Keratinocyte (primary cell): ENCODE results near the gene CBR3. TPM values are rescaled to one million over a fixed set of nuclear protein-coding genes. Genes with fewer than 3 reads are reported as not detected.
A peak's percentile ranks its signal among the peaks of the same experiment; 100 is the strongest.

ENCODE experiments used
- DNase-seq: peaks from one replicate; pipeline ENCODE4 v3.0.0-alpha.2; 2011; ENCODE audit warnings: low read depth, missing footprints, low spot score
- FAIRE-seq: peaks from 2 replicates; lab custom pipeline; 2011; peaks lifted over from hg19 to GRCh38; lab: Jason Lieb, UNC
- H2AFZ ChIP-seq: 2 replicates; pipeline ENCODE4 v1.6.0; 2012; ENCODE audit warnings: low read length, control low read depth, inconsistent platforms; ENCODE audit not compliant: control insufficient read depth
- H3K27ac ChIP-seq: 2 replicates; pipeline ENCODE4 v1.5.1; 2011; ENCODE audit warnings: low read length; ENCODE audit not compliant: control insufficient read depth, insufficient read depth
- H3K27me3 ChIP-seq: 3 replicates; pipeline ENCODE4 v1.6.0; 2011; ENCODE audit warnings: low read length; ENCODE audit not compliant: control insufficient read depth, insufficient read depth; ENCODE audit errors: extremely low read depth
- H3K36me3 ChIP-seq, 2 experiments: 2 replicates in 1 of 2; 3 replicates in 1 of 2; pipeline ENCODE4 v1.5.1; 2011; ENCODE audit warnings: low read length in 2 of 2, mild to moderate bottlenecking in 1 of 2; ENCODE audit not compliant: control insufficient read depth in 2 of 2, insufficient read depth in 2 of 2; ENCODE audit errors: extremely low read depth in 1 of 2
- H3K4me1 ChIP-seq: 3 replicates; pipeline ENCODE4 v1.5.1; 2011; ENCODE audit warnings: low read length; ENCODE audit not compliant: control insufficient read depth, insufficient read depth; ENCODE audit errors: extremely low read depth
- H3K4me2 ChIP-seq: 3 replicates; pipeline ENCODE4 v1.6.0; 2011; ENCODE audit warnings: low read depth, low read length; ENCODE audit not compliant: control insufficient read depth, insufficient read depth; ENCODE audit errors: extremely low read depth
- H3K4me3 ChIP-seq, 3 experiments: fragments of 200-600 bp in 1 of 3; sonication (generic) in 1 of 3; 2 replicates in 2 of 3; 3 replicates in 1 of 3; pipeline ENCODE4 v1.5.1; 2011 to 2016; ENCODE audit warnings: low read length in 3 of 3, mild to moderate bottlenecking in 3 of 3, control low read depth in 2 of 3, inconsistent platforms in 1 of 3, low read depth in 1 of 3, mixed read lengths in 1 of 3, mixed run types in 1 of 3, moderate library complexity in 1 of 3; ENCODE audit not compliant: control insufficient read depth in 2 of 3, insufficient read depth in 2 of 3; ENCODE audit errors: extremely low read depth in 1 of 3
- H3K79me2 ChIP-seq: 2 replicates; pipeline ENCODE4 v1.6.0; 2012; ENCODE audit warnings: low read length; ENCODE audit not compliant: control insufficient read depth, insufficient read depth
- H3K9ac ChIP-seq: 3 replicates; pipeline ENCODE4 v1.6.0; 2011; ENCODE audit warnings: low read length; ENCODE audit not compliant: control insufficient read depth, insufficient read depth; ENCODE audit errors: extremely low read depth
- H3K9me1 ChIP-seq: 3 replicates; pipeline ENCODE4 v1.6.0; 2011; ENCODE audit warnings: low read length; ENCODE audit not compliant: control insufficient read depth, insufficient read depth; ENCODE audit errors: extremely low read depth
- H3K9me3 ChIP-seq: 2 replicates; pipeline ENCODE4 v1.5.1; 2012; ENCODE audit warnings: low read depth, low read length; ENCODE audit not compliant: control insufficient read depth
- H4K20me1 ChIP-seq: 3 replicates; pipeline ENCODE4 v1.6.0; 2011; ENCODE audit warnings: low read length; ENCODE audit not compliant: control insufficient read depth, insufficient read depth; ENCODE audit errors: extremely low read depth
- CTCF ChIP-seq, 3 experiments: IDR thresholded peaks in 1 of 3; conservative IDR thresholded peaks in 1 of 3; optimal IDR thresholded peaks in 1 of 3; 2 replicates in 2 of 3; 3 replicates in 1 of 3; pipeline versions ENCODE3 to v1.5.1; 2011; ENCODE audit warnings: low read length in 3 of 3, mild to moderate bottlenecking in 3 of 3, moderate library complexity in 2 of 3, control low read depth in 1 of 3, inconsistent platforms in 1 of 3; ENCODE audit not compliant: insufficient read depth in 2 of 3; ENCODE audit errors: extremely low read depth in 1 of 3
- EZH2 ChIP-seq: IDR thresholded peaks from one replicate; pipeline ENCODE4 v1.6.1; 2012; ENCODE audit warnings: inconsistent platforms, mild to moderate bottlenecking, low read length, moderate library complexity
- dilution Hi-C: fragments of 300-500 bp; cut with MboI; formaldehyde crosslinking; loops from one replicate; pipeline ENCODE4 v1.7.0; 2020; ENCODE audit warnings: low sequenced_read_pairs; ENCODE audit not compliant: extremely low pct_ligation_motif_present
- polyA plus RNA-seq, 5 experiments: library from polyadenylated mRNA; depleted of rRNA in 3 of 5; stranded (reverse) in 3 of 5; stranded (forward) in 1 of 5; unstranded in 1 of 5; fragments of >200 nt; gene quantifications; 1 replicate in 1 of 5; 2 replicates in 3 of 5; 3 replicates in 1 of 5; pipeline versions ENCODE4 v1.2.1 to v1.2.3, GENCODE V29; 2011 to 2012; ENCODE audit warnings: missing spikeins in 2 of 5, low read depth in 1 of 5, low replicate concordance in 1 of 5

Gene CBR3
- polyA plus RNA-seq, 1 donor (not counting 4 experiments of a cell fraction or from before 2014, with no cell fraction given), result 1.3 TPM

- Histone ChIP-seq H3K4me2 (peak overlapping the region; percentile 55), H2AFZ (no peak overlapping the region)
- FAIRE-seq, result peak; percentile 98
Observed at GRCh38 chr21:36089946-36090345, 44.9 kb upstream of the CBR3 start.

GRCh38 chr21:36092681-36093080 lies 42.2 kb upstream of the CBR3 start:
- Histone ChIP-seq H3K79me2 (no peaks in the 10 kb centered on the region), H3K9ac (no peak overlapping the region), H3K36me3 (no peaks in the 10 kb centered on the region), H3K4me1 (peaks cover 32% of the 10 kb centered on the region), H3K4me2 (no peak overlapping the region), H3K27me3 (no peaks in the 10 kb centered on the region), H3K9me3 (peaks cover 11% of the 10 kb centered on the region), H2AFZ (no peak overlapping the region), H3K27ac (no peak overlapping the region), H4K20me1 (no peaks in the 10 kb centered on the region), H3K4me3 (no peak overlapping the region), H3K9me1 (no peaks in the 10 kb centered on the region)
- TF ChIP-seq EZH2 (no peak), CTCF (optimal IDR thresholded peaks at IDR 0.05 in 1 of 3, IDR thresholded peaks at IDR 0.05 in 1 of 3, conservative IDR thresholded peaks at IDR 0.05 in 1 of 3; ENCODE audit: extremely low read depth in 1 of 3, insufficient read depth in 2 of 3, low read length in 3 of 3) (no peak)
- dilution Hi-C loops, result no loop called here
- no peak for FAIRE-seq
- DNase-seq, result no peak

More at GRCh38 chr21:36089946-36090345, 44.9 kb upstream of the CBR3 start:
- TF ChIP-seq CTCF (optimal IDR thresholded peaks at IDR 0.05 in 1 of 3, IDR thresholded peaks at IDR 0.05 in 1 of 3, conservative IDR thresholded peaks at IDR 0.05 in 1 of 3; ENCODE audit: extremely low read depth in 1 of 3, insufficient read depth in 2 of 3, low read length in 3 of 3), result no peak
- no peak for TF ChIP-seq EZH2
- Histone ChIP-seq H4K20me1 (no peaks in the 10 kb centered on the region), H3K4me1 (peaks cover 21% of the 10 kb centered on the region), H3K79me2 (no peaks in the 10 kb centered on the region), H3K27ac (peak overlapping the region; percentile 20), H3K9me3 (peaks cover 11% of the 10 kb centered on the region), H3K4me3 (no peak overlapping the region), H3K27me3 (no peaks in the 10 kb centered on the region), H3K36me3 (no peaks in the 10 kb centered on the region), H3K9ac (no peak overlapping the region), H3K9me1 (no peaks in the 10 kb centered on the region)
- DNase-seq, result peak; percentile 92
- dilution Hi-C loops, result no loop called here
